RWPE2 (cell line): ENCODE data around the gene F3.

ENCODE experiments used
- ATAC-seq: fragments of 200-7000 bp; cut with Tn5 transposase; 3 replicates; pipeline ENCODE4 v1.9.1; 2021; ENCODE audit warnings: low read depth
- DNase-seq: peaks from one replicate; pipeline ENCODE4 v3.0.0-alpha.2; 2020; ENCODE audit warnings: low spot score
- H3K27ac ChIP-seq: fragments of 450-650 bp; 2 replicates; pipeline ENCODE4 v1.5.1; 2017; ENCODE audit warnings: mild to moderate bottlenecking; ENCODE audit not compliant: poor library complexity, severe bottlenecking
- H3K27me3 ChIP-seq: fragments of 250-450 bp; sonication (Bioruptor Pico); 2 replicates; pipeline ENCODE4 v1.5.1; 2021; ENCODE audit warnings: mild to moderate bottlenecking, moderate library complexity; ENCODE audit not compliant: insufficient read depth, poor library complexity, severe bottlenecking
- H3K36me3 ChIP-seq: fragments of 250-450 bp; sonication (Bioruptor Pico); 2 replicates; pipeline ENCODE4 v1.5.1; 2020; ENCODE audit warnings: low read depth, mild to moderate bottlenecking, moderate library complexity
- H3K4me1 ChIP-seq: fragments of 250-450 bp; sonication (Bioruptor Pico); 2 replicates; pipeline ENCODE4 v1.5.1; 2021; ENCODE audit warnings: mild to moderate bottlenecking, moderate library complexity; ENCODE audit not compliant: insufficient read depth, poor library complexity, severe bottlenecking
- H3K4me3 ChIP-seq: fragments of 250-450 bp; sonication (Bioruptor Pico); 2 replicates; pipeline ENCODE4 v1.5.1; 2021; ENCODE audit warnings: mild to moderate bottlenecking, moderate library complexity; ENCODE audit not compliant: severe bottlenecking
- H3K9me3 ChIP-seq: fragments of 250-450 bp; sonication (Bioruptor Pico); 2 replicates; pipeline ENCODE4 v1.5.1; 2021; ENCODE audit warnings: mild to moderate bottlenecking, moderate library complexity; ENCODE audit not compliant: severe bottlenecking
- TF ChIP-seq, protein P1 (sequence below): fragments of 450-650 bp; IDR thresholded peaks from one replicate; pipeline ENCODE4 v1.5.1; 2017; ENCODE audit warnings: mild to moderate bottlenecking, moderate library complexity; ENCODE audit not compliant: poor library complexity, severe bottlenecking

F3 gene

GRCh38 chr1:94555091-94555490 lies 13.5 kb upstream of the F3 start:
- peaks cover 40% of the 10 kb centered on the region for H3K4me1 ChIP-seq
- H3K27me3 ChIP-seq, result no peaks in the 10 kb centered on the region
- TF ChIP-seq, protein P1, sequence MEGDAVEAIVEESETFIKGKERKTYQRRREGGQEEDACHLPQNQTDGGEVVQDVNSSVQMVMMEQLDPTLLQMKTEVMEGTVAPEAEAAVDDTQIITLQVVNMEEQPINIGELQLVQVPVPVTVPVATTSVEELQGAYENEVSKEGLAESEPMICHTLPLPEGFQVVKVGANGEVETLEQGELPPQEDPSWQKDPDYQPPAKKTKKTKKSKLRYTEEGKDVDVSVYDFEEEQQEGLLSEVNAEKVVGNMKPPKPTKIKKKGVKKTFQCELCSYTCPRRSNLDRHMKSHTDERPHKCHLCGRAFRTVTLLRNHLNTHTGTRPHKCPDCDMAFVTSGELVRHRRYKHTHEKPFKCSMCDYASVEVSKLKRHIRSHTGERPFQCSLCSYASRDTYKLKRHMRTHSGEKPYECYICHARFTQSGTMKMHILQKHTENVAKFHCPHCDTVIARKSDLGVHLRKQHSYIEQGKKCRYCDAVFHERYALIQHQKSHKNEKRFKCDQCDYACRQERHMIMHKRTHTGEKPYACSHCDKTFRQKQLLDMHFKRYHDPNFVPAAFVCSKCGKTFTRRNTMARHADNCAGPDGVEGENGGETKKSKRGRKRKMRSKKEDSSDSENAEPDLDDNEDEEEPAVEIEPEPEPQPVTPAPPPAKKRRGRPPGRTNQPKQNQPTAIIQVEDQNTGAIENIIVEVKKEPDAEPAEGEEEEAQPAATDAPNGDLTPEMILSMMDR, result no peak
- no peaks in the 10 kb centered on the region for H3K9me3 ChIP-seq
- ATAC-seq (no peak), DNase-seq (no peak)
- no peak overlapping the region for H3K4me3 ChIP-seq
- no peaks in the 10 kb centered on the region for H3K36me3 ChIP-seq
- peak overlapping the region; percentile 88 for H3K27ac ChIP-seq

GRCh38 chr1:94554580-94554979 lies 13.0 kb upstream of the F3 start:
- Histone ChIP-seq H3K9me3 (no peaks in the 10 kb centered on the region), H3K27me3 (no peaks in the 10 kb centered on the region), H3K36me3 (no peaks in the 10 kb centered on the region), H3K4me3 (no peak overlapping the region), H3K4me1 (peaks cover 45% of the 10 kb centered on the region), H3K27ac (peak overlapping the region; percentile 88)
- ATAC-seq, result no peak
- TF ChIP-seq, protein P1, result no peak
- DNase-seq, result no peak

DNA sequence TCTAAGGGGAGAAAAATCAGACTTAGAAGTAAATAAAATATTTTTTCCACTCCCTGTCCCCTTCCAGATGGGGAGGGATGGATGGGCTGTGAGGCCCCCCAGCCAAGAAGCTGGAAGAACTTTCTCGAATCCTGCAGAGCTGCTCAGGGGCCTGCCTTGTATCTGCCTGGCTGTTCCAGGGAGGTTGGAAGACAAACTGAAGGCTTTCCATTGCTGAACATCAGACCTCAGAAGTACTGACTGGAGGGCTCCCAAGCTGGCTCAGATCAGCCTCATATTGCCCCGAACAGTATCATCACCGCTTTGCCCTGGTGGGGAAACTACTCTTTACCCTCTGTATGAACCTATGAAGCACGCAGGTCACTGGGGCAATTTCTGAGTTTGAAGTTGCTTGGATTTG lies 12.4 kb upstream of the F3 start:
- H3K27me3 ChIP-seq, result no peaks in the 10 kb centered on the region
- no peak overlapping the region for H3K4me3 ChIP-seq
- TF ChIP-seq, protein P1, result no peak
- no peak for ATAC-seq
- no peaks in the 10 kb centered on the region for H3K9me3 ChIP-seq
- no peak for DNase-seq
- H3K27ac ChIP-seq, result peak overlapping the region; percentile 88
- no peaks in the 10 kb centered on the region for H3K36me3 ChIP-seq
- peaks cover 49% of the 10 kb centered on the region for H3K4me1 ChIP-seq

DNA sequence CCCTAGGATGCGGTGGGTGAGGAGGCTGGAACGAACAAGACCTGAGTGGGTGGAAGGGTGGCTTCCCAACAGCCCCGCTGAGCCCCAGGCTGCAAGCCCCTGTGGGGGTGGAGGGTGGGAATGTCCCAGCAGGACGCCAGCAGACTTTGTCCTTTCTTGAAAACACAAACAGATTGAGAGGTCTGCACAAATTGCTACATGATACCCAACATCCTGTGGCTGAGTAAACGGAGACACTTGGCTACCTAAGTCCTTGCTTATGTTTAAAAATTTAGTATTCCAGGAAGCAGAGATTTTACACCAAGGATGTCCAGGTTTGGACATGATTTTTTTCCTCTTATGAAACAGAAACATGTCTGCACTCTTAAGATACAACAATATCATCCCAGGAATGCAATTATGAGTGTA lies 11.8 kb upstream of the F3 start:
- DNase-seq (no peak), ATAC-seq (peak; percentile 62)
- Histone ChIP-seq H3K4me1 (peaks cover 49% of the 10 kb centered on the region), H3K27ac (peak overlapping the region; percentile 88), H3K36me3 (no peaks in the 10 kb centered on the region), H3K9me3 (no peaks in the 10 kb centered on the region), H3K4me3 (no peak overlapping the region), H3K27me3 (no peaks in the 10 kb centered on the region)
- TF ChIP-seq, protein P1, result no peak

- peaks cover 49% of the 10 kb centered on the region for H3K4me1 ChIP-seq
- no peaks in the 10 kb centered on the region for H3K36me3 ChIP-seq
- no peak overlapping the region for H3K4me3 ChIP-seq
- H3K27me3 ChIP-seq, result no peaks in the 10 kb centered on the region
- TF ChIP-seq, protein P1, result no peak
- no peak for DNase-seq
- H3K9me3 ChIP-seq, result no peaks in the 10 kb centered on the region
- H3K27ac ChIP-seq, result peak overlapping the region; percentile 88
- peak; percentile 58 for ATAC-seq
Measured at GRCh38 chr1:94552071-94552586, 10.6 kb upstream of the F3 start.
